GM12878 (cell line): Measurements from ENCODE around the gene HERC6. TPM values are rescaled to one million over a fixed set of nuclear protein-coding genes. Genes with fewer than 3 reads are reported as not detected.

Experiments used
- ATAC-seq: fragments of 200-7000 bp; cut with Tn5 transposase; 3 replicates; pipeline ENCODE4 v1.9.1; 2020; ENCODE audit warnings: mild to moderate bottlenecking, moderate library complexity
- BruUV-seq: library from RNA; stranded (reverse); fragments of 400-500 nt; replicated peaks from 2 replicates; lab custom pipeline; 2021; lab: Mats Ljungman, UMichigan
- CTCF ChIA-PET: fragments of 300-600 bp; sonication (Branson Sonifier 250); formaldehyde crosslinking; extraction: SDS; loops from one replicate; lab custom pipeline; 2021; ENCODE audit warnings: inconsistent platforms; lab: Yijun Ruan, JAX
- POLR2A ChIA-PET: fragments of 350-600 bp; formaldehyde crosslinking; extraction: SDS; loops from one replicate; lab custom pipeline; 2021; ENCODE audit warnings: inconsistent platforms; lab: Charles Lee
- RAD21 ChIA-PET: fragments of 300-600 bp; sonication (Branson Sonifier 250); formaldehyde crosslinking; loops from one replicate; lab custom pipeline; 2023; ENCODE audit warnings: antibody characterized with exemption; ENCODE audit not compliant: unreplicated experiment; lab: Charles Lee
- SMC1A ChIA-PET: fragments of 300-600 bp; sonication (Branson Sonifier 250); formaldehyde crosslinking; loops from one replicate; lab custom pipeline; 2023; ENCODE audit not compliant: unreplicated experiment, uncharacterized antibody; lab: Charles Lee
- DNase-seq: peaks from one replicate; pipeline ENCODE4 v3.0.0-alpha.2; 2011; ENCODE audit warnings: low read depth, low spot score
- FAIRE-seq: peaks from 3 replicates; lab custom pipeline; 2011; peaks lifted over from hg19 to GRCh38; lab: Jason Lieb, UNC
- H2AFZ ChIP-seq: 2 replicates; pipeline ENCODE4 v1.6.0; 2011; ENCODE audit warnings: low read depth, low read length, control low read depth; ENCODE audit not compliant: control insufficient read depth
- H3K27ac ChIP-seq: 2 replicates; pipeline ENCODE4 v1.5.1; 2011; ENCODE audit warnings: control low read depth; ENCODE audit not compliant: control insufficient read depth, insufficient read depth
- H3K27me3 ChIP-seq, 2 experiments: replicated peaks in 1 of 2; 2 replicates each; pipeline versions ENCODE4 v1.6.0 to v1.6.1; 2011; ENCODE audit warnings: low read length in 1 of 2; ENCODE audit not compliant: control insufficient read depth in 2 of 2, insufficient read depth in 2 of 2
- H3K36me3 ChIP-seq, 2 experiments: 2 replicates each; pipeline ENCODE4 v1.5.1; 2011; ENCODE audit warnings: low read length in 1 of 2; ENCODE audit not compliant: control insufficient read depth in 2 of 2, insufficient read depth in 2 of 2
- H3K4me1 ChIP-seq: 2 replicates; pipeline ENCODE4 v1.6.1; 2011; ENCODE audit warnings: mild to moderate bottlenecking, low read length, moderate library complexity, mixed read lengths; ENCODE audit not compliant: control insufficient read depth, insufficient read depth
- H3K4me2 ChIP-seq: 2 replicates; pipeline ENCODE4 v1.6.0; 2011; ENCODE audit warnings: control low read depth; ENCODE audit not compliant: control insufficient read depth, insufficient read depth
- H3K4me3 ChIP-seq: fragments of 200-600 bp; sonication (generic); 2 replicates; pipeline ENCODE4 v1.5.1; 2016
- H3K79me2 ChIP-seq: 2 replicates; pipeline ENCODE4 v1.6.0; 2011; ENCODE audit warnings: low read length; ENCODE audit not compliant: control insufficient read depth, insufficient read depth
- H3K9ac ChIP-seq: 2 replicates; pipeline ENCODE4 v1.8.0; 2011; ENCODE audit warnings: low read length, control low read depth, mixed read lengths; ENCODE audit not compliant: control insufficient read depth, insufficient read depth
- H3K9me3 ChIP-seq: replicated peaks from 3 replicates; pipeline ENCODE4 v1.5.1; 2011; ENCODE audit warnings: mild to moderate bottlenecking, low read length; ENCODE audit not compliant: control insufficient read depth, insufficient read depth
- H4K20me1 ChIP-seq: 2 replicates; pipeline ENCODE4 v1.6.0; 2011; ENCODE audit not compliant: control insufficient read depth, insufficient read depth
- BACH1 ChIP-seq: fragments of 450-650 bp; IDR thresholded peaks from 2 replicates; pipeline ENCODE4 v1.6.1; 2017; ENCODE audit warnings: mild to moderate bottlenecking, borderline replicate concordance
- CBX5 ChIP-seq: sonication (generic); IDR thresholded peaks from 2 replicates; pipeline ENCODE4 v1.6.1; 2016; ENCODE audit warnings: low read depth, moderate library complexity, mild to moderate bottlenecking, inconsistent platforms
- CEBPB ChIP-seq, 2 experiments: fragments of 150-350 bp in 1 of 2; IDR thresholded peaks; 2 replicates each; pipeline ENCODE4 v1.6.1; 2012 to 2014; ENCODE audit warnings: low read depth in 2 of 2, low read length in 2 of 2, borderline replicate concordance in 1 of 2, inconsistent platforms in 1 of 2
- CREB1 ChIP-seq: IDR thresholded peaks from 2 replicates; pipeline ENCODE4 v1.6.1; 2012; ENCODE audit warnings: low read depth, mild to moderate bottlenecking, inconsistent platforms
- EZH2 ChIP-seq: IDR thresholded peaks from 2 replicates; pipeline ENCODE4 v1.6.1; 2012; ENCODE audit warnings: low read depth, mild to moderate bottlenecking, control low read depth, inconsistent platforms, low read length, borderline replicate concordance; ENCODE audit not compliant: control insufficient read depth
- GATAD2B ChIP-seq: fragments of 450-650 bp; conservative IDR thresholded peaks from 2 replicates; pipeline ENCODE4 v1.6.1; 2017; ENCODE audit warnings: low read depth, mild to moderate bottlenecking, moderate library complexity
- HCFC1 ChIP-seq: fragments of 150-350 bp; IDR thresholded peaks from 2 replicates; pipeline ENCODE4 v1.6.1; 2014; ENCODE audit warnings: low read length
- HDGF ChIP-seq: fragments of 450-650 bp; IDR thresholded peaks from 2 replicates; pipeline ENCODE4 v1.6.1; 2016; ENCODE audit warnings: antibody characterized with exemption
- IKZF2 ChIP-seq, 2 experiments: fragments of 450-650 bp; IDR thresholded peaks; 2 replicates each; pipeline ENCODE4 v1.6.1; 2017; ENCODE audit warnings: mild to moderate bottlenecking in 2 of 2, moderate library complexity in 2 of 2
- IRF3 ChIP-seq: fragments of 450-650 bp; IDR thresholded peaks from 2 replicates; pipeline ENCODE4 v1.6.1; 2014; ENCODE audit warnings: mild to moderate bottlenecking
- MTA2 ChIP-seq: fragments of 450-650 bp; IDR thresholded peaks from 2 replicates; pipeline ENCODE4 v1.6.1; 2016; ENCODE audit warnings: low read depth, mild to moderate bottlenecking, moderate library complexity
- SMARCA5 ChIP-seq: fragments of 450-650 bp; IDR thresholded peaks from 2 replicates; pipeline ENCODE4 v1.6.1; 2017; ENCODE audit warnings: mild to moderate bottlenecking
- ZBTB40 ChIP-seq: fragments of 450-650 bp; IDR thresholded peaks from 2 replicates; pipeline ENCODE4 v1.6.1; 2016; ENCODE audit warnings: mild to moderate bottlenecking, moderate library complexity, borderline replicate concordance
- ZNF622 ChIP-seq: fragments of 450-650 bp; IDR thresholded peaks from 2 replicates; pipeline ENCODE4 v1.6.1; 2017; ENCODE audit warnings: mild to moderate bottlenecking, inconsistent platforms
- ZSCAN29 ChIP-seq: fragments of 450-650 bp; IDR thresholded peaks from 2 replicates; pipeline ENCODE4 v1.6.1; 2017; ENCODE audit warnings: mild to moderate bottlenecking, moderate library complexity
- WGBS: methylation state at CpG from one replicate; pipeline ENCODE4 v1.1.6; 2016; ENCODE audit warnings: low lambda C conversion rate; ENCODE audit not compliant: insufficient replicate concordance, insufficient coverage; ENCODE audit errors: missing lambda C conversion rate; 5-methylcytosine and 5-hydroxymethylcytosine counted together
- in situ Hi-C: fragments of 300-500 bp; cut with MboI; formaldehyde crosslinking; loops from 9 replicates; pipeline ENCODE4 v1.14.3; 2018; ENCODE audit warnings: mixed read lengths
- intact Hi-C: fragments of 100-400 bp; cut with micrococcal nuclease; formaldehyde crosslinking; loops from one replicate; pipeline ENCODE4 v1.14.2; 2022; ENCODE audit not compliant: unreplicated experiment
- polyA plus RNA-seq, 11 experiments: library from polyadenylated mRNA; depleted of rRNA in 4 of 11; unstranded in 6 of 11; stranded (reverse) in 5 of 11; fragments of >200 nt; fragmentation: Nextera tagmentation in 4 of 11; fragmentation: Illumina TruSeq in 1 of 11; extraction: Ambion mirVana in 4 of 11; extraction: Trizol in 1 of 11; gene quantifications; 1 replicate in 1 of 11; 2 replicates in 10 of 11; pipeline versions ENCODE4 v1.2.1 to v1.2.3, GENCODE V29; 2011 to 2016; ENCODE audit warnings: inconsistent platforms in 2 of 11, missing spikeins in 2 of 11, low read depth in 1 of 11
- total RNA-seq, 4 experiments: library from RNA; depleted of rRNA in 3 of 4; stranded (reverse); fragments of >200 nt in 3 of 4; fragmentation: Illumina TruSeq in 1 of 4; extraction: Trizol in 1 of 4; gene quantifications; 2 replicates each; pipeline versions ENCODE4 v1.2.1 to v1.2.3, GENCODE V29; 2013 to 2021
- TF ChIP-seq, protein P1 (sequence below): fragments of 450-650 bp; IDR thresholded peaks from 2 replicates; pipeline ENCODE4 v1.6.1; 2018; ENCODE audit warnings: mild to moderate bottlenecking, low read depth, moderate library complexity; ENCODE audit not compliant: partially characterized antibody

Gene HERC6
- total and polyA plus RNA-seq, 10 of the 15 experiments (the other 5 are each of a cell fraction or from before 2014, with no cell fraction given) = 1.7 to 26.4 (median 5.9) TPM

DNA sequence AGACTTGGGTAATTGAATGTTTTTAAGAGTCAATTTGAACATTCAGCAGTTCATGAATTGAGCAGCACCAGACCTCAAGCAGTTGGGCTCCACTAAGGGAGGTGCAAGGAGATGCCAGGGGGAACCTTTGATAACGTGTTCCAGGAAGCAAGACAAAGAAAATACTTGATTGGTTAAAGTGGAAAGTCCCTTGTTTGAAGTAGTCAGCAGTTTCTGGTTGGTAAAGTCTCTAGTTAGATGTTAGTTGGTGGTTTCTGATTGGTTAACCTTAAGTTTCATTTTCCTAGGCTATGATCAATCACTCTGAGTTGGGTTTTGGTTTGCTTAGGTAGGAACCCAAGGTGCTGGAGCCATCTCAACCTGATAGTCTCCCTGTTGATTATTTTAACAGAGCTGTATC lies 4.0 kb downstream of the HERC6 start:
- Histone ChIP-seq H3K4me3 (no peak overlapping the region), H3K9ac (no peak overlapping the region; the same call in 1 of the 2 replicates)
- SMC1A ChIA-PET = interaction anchor here (0.5 to 1.3 kb wide), 7 partner anchors 8 to 129 kb away, joined by 3 to 5 read pairs (median 3); no protein-coding TSS in a partner anchor
- TF ChIP-seq, protein P1, sequence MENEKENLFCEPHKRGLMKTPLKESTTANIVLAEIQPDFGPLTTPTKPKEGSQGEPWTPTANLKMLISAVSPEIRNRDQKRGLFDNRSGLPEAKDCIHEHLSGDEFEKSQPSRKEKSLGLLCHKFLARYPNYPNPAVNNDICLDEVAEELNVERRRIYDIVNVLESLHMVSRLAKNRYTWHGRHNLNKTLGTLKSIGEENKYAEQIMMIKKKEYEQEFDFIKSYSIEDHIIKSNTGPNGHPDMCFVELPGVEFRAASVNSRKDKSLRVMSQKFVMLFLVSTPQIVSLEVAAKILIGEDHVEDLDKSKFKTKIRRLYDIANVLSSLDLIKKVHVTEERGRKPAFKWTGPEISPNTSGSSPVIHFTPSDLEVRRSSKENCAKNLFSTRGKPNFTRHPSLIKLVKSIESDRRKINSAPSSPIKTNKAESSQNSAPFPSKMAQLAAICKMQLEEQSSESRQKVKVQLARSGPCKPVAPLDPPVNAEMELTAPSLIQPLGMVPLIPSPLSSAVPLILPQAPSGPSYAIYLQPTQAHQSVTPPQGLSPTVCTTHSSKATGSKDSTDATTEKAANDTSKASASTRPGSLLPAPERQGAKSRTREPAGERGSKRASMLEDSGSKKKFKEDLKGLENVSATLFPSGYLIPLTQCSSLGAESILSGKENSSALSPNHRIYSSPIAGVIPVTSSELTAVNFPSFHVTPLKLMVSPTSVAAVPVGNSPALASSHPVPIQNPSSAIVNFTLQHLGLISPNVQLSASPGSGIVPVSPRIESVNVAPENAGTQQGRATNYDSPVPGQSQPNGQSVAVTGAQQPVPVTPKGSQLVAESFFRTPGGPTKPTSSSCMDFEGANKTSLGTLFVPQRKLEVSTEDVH = no peak
- TF ChIP-seq CREB1 = 0 out of 2 replicates have a peak, but pooled peaks have one; percentile 20
- TF ChIP-seq SMARCA5 = no peak
- TF ChIP-seq HCFC1 = no peak
- no peak for TF ChIP-seq IRF3
- TF ChIP-seq IKZF2 (IDR thresholded peaks at IDR 0.05) = peak; percentile 45 to 61; a peak in 3 of 4 replicates
- no peak for TF ChIP-seq ZNF622
- no peak for TF ChIP-seq ZSCAN29
- TF ChIP-seq ZBTB40 = no peak
- peak; percentile 66 for TF ChIP-seq MTA2
- no peak for TF ChIP-seq CEBPB (IDR thresholded peaks at IDR 0.05; ENCODE audit: borderline replicate concordance in 1 of 2, low read depth in 2 of 2, low read length in 2 of 2)
- TF ChIP-seq HDGF = no peak
- no peak for TF ChIP-seq GATAD2B
- no peak for TF ChIP-seq EZH2
- no peak for TF ChIP-seq CBX5
- TF ChIP-seq BACH1 = no peak

More for the DNA sequence above, 4.0 kb downstream of the HERC6 start:
- no peaks in the 10 kb centered on the region for H3K36me3 ChIP-seq
- H3K4me2 ChIP-seq = peak overlapping the region; percentile 39; the same call in 1 of the 2 replicates
- ChIA-PET POLR2A (interaction anchor here (0.9 to 1.6 kb wide), 4 partner anchors 28 to 99 kb away, joined by 3 to 16 read pairs (median 4); partner anchors contain the start of genes HERC5 and PPM1K), RAD21 (interaction anchor here (1.1 to 1.7 kb wide), 4 partner anchors 62 to 98 kb away, joined by 4 to 11 read pairs (median 7); partner anchors contain the start of genes HERC5 and PPM1K), CTCF (interaction anchor here (1.0 kb wide), 1 partner anchor 72 kb away, joined by 4 read pairs; no protein-coding TSS in a partner anchor)
- H3K27me3 ChIP-seq = no peaks in the 10 kb centered on the region
- DNase-seq (peak; percentile 84), FAIRE-seq (peak; percentile 81), ATAC-seq (peak; percentile 74)
- in situ Hi-C loops (no loop called here), intact Hi-C loops (loop anchor here (1.0 to 5.0 kb wide), 2 partner anchors 98 to 1445 kb away; partner anchors contain the start of genes AFF1 and PPM1K)
- peak overlapping the region; percentile 35 for H2AFZ ChIP-seq
- no peaks in the 10 kb centered on the region for H4K20me1 ChIP-seq
- no peaks in the 10 kb centered on the region for H3K79me2 ChIP-seq
- peaks cover 24% of the 10 kb centered on the region for H3K4me1 ChIP-seq
- no TSS peak for BruUV-seq
- H3K9me3 ChIP-seq = peaks cover 5% of the 10 kb centered on the region
- H3K27ac ChIP-seq = peak overlapping the region; percentile 83
- 0% methylated on average over 1 of the region's 1 CpG for WGBS
